HG03520 (cell line): ENCODE results near the gene ANKRD36C.
"Not testable (repeated sequence)": the region's sequence is repeated elsewhere in the genome, so short reads cannot be mapped to it uniquely, and the experiment has no call there.

Experiments used
- ATAC-seq: cut with Tn5 transposase; IDR thresholded peaks from one replicate; pipeline ENCODE4 v1.9.1; 2021; ENCODE audit warnings: mild to moderate bottlenecking, moderate library complexity; ENCODE audit not compliant: unreplicated experiment

ANKRD36C gene

DNA sequence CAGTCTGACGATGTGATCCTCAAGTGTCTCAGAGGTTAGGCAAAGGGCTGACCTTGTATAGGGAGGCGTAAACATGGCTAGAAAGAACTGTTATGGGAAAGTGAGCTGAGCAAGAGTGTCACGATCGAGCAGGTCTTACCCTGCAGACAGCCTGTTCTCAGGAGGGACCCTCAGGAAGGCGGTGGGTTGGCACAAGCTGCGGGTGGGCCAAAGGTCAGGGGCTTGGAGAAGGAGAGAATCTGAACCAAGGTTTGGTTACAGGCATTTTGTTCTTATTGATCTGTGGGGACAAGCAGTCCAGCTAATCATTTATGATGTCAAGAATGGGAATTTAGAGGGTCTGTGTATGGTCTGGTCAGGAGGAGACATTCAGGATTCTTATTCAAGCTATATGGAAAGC, 16.4 kb upstream of the ANKRD36C start:
- not testable (repeated sequence) for ATAC-seq

DNA sequence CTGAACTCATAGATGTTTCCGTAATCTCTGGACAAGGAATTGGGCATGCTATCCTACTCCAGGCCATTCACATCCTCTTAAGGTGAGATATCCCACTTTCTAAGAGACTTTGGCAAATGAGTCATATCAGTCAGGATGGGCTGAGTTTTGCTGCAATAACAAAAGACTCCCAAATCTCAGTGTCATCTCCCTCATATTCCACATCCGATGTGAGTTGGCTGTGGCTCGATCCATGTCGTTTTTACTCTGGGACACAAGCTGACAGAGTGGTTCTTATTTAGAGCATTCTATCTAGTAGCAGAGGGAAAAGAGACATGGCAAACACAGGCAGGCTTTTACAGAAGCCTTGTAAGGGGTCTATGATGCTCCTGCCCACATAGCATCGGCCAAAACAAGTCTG, 14.6 kb upstream of the ANKRD36C start:
- ATAC-seq, result not testable (repeated sequence)

DNA sequence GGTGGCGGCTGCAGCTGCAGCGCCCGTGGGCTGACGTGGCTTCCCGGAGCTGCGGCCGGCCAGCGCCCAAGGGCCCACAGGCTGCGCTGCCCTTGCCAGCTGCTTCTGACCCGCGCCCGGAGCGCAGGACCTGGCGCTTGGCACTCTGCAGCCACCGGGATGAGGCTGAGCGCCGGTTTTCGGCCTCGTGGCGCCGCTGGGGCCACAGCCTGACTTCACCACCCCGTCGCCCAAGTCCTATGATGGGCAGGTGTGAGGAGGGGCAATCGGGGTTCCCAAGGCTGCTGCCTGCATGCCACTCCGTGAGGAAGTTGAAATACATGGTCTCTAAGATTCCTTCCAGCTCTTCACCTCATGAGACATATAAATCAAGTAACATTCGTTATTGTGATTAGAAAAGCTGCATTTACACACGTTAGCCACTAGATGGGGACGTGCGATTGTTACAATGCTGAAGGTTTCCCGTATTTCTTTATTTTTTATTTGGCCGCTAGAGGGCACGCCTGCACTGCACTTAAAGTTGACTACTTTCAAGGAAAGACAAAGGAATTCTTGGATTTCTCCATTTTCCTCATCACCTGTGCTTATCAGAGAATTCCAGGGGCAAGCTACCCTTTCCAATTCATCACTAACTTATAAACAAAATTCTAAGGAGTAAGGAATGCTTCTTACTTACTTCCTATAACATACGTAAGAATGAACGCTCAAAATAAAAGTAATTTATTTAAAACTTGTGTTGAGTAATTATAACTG, 1.1 kb upstream of the ANKRD36C start:
- ATAC-seq, result peak; percentile 39

- peak; percentile 39 for ATAC-seq
These were observed 478 bp upstream of the ANKRD36C start for GRCh38 chr2:95992102-95992501.

DNA sequence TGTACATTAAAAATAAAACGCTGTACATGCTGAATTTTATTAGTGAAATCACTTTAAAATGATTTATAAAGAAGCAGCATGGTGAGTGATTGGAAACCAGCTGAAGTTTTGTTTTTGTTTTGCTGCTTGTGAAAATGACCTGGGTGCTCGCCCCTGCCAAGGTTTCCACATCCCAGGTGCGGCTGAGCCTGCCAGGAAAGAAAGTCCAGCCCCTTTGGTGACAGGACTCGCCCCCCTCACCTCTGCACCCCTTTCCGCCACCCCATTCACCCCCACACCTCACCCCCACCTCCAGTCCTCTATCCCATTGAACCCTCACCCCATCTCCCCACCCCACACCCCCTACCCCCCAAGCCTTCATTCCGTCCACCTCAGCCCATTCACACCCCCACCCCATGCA, 740 bp downstream of the ANKRD36C start:
- not testable (repeated sequence) for ATAC-seq

DNA sequence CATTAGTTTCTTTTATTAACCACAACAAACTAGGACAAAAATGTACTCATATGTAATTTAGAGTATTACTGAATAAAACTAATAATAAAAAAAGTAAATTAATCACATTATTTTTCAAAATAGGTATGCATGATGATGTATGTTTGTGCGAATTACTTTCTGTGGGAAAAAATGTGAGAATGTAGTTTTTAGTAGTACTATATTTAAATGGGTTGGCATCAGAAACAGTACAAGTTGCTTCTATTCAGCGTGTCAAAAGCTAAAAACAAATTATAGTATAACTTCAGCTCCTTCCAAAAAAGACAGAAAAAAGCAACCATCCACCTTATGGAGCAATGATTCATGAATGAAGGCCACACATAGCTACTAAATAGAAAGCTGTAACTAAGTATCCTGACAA, 40.0 kb downstream of the ANKRD36C start:
- ATAC-seq, result not testable (repeated sequence)

GRCh38 chr2:95948039-95948438, 43.6 kb downstream of the ANKRD36C start:
- ATAC-seq, result not testable (repeated sequence)

- ATAC-seq, result not testable (repeated sequence)
These were observed 51.7 kb downstream of the ANKRD36C start for GRCh38 chr2:95939947-95940346.

DNA sequence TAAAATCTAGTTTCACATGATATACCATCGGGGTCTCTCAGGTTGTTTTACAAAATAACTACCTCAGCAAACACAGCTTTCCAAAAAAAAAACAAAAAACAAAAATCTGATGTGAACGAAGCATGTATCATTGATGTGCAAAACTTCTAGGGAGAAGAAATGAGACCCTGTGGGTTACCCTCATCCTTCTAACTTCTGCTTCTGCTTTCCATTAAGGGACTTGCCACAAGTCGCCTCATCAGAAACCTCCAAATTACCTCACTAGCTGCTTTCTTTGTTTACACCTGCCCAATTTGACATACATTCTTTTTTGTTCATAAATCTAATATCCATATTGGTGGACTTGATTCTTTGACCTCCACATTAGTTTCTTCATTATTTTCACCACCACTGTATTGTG, 60.9 kb downstream of the ANKRD36C start:
- ATAC-seq, result not testable (repeated sequence)

DNA sequence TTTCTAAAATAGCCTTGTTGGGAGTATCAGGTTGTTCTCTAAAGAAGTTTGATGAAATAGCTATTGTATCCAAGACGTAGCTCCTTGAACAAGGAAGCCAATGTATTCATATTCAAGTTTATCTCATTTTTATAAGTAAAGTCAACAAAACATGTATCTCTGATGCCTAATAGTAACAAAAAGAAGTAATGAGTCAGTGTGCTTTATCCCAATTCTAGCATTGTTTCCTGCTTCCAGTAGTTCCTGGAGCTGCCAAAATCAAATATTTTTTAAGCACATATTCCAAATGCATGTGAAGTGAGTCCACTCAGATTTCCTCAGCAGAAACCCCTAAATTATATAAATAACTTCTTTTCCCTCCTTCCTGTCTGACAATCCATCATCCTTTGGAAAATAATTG, 74.6 kb downstream of the ANKRD36C start:
- ATAC-seq, result not testable (repeated sequence)

DNA sequence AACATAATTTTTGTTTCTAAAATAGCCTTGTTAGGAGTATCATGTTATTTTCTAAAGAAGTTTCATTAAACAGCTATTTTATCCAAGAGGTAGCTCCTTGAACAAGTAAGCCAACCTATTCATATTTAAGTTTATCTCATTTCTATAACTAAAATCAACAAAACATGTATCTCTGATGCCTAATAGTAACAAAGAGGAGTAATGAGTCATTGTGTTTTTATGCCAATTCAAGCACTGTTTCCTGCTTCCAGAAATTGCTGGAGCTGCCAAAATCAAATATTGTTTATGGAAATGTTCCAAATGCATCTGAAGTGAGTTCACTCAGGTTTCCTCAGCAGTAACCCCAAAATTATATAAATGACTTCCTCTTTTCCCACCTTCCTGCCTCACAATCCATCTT, 76.5 kb downstream of the ANKRD36C start:
- not testable (repeated sequence) for ATAC-seq

DNA sequence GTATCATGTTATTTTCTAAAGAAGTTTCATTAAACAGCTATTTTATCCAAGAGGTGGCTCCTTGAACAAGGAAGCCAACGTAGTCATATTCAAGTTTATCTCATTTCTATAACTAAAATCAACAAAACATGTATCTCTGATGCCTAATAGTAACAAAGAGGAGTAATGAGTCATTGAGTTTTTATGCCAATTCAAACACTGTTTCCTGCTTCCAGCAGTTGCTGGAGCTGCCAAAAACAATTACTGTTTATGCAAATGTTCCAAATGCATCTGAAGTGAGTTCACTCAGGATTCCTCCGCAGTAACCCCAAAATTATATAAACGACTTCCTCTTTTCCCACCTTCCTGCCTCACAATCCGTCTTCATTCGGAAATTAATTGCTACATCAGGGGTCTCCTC, 80.2 kb downstream of the ANKRD36C start:
- not testable (repeated sequence) for ATAC-seq

DNA sequence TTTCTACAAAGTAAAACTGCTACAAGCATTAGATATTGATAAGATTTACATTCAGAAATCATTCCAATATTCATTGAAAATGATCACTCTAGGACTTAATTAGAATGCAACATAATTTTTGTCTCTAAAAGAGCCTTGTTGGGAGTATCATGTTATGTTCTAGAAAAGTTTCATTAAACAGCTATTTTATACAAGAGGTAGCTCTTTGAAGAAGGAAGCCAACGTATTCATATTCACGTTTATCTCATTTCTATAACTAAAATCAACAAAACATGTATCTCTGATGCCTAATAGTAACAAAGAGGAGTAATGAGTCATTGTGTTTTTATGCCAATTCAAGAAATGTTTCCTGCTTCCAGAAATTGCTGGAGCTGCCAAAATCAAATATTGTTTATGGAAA, 97.2 kb downstream of the ANKRD36C start:
- not testable (repeated sequence) for ATAC-seq

DNA sequence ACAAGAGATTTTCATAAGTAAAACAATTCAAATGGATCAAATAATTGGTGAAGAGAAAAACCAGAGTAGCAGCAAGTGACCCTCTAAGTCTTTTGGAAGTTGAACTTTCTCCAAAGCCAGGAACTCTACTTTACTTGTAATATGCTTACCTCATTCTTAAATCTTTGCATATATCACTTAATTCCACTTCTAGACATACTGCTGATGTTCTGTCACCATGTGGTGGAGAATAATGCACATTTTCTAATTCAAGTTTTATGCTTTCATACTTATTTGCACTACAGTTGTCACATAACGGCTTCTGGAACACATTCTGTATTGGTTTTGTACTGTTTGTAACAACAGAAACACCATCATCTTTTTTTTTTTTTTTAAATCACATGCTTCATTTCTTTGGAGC, 123.7 kb downstream of the ANKRD36C start:
- ATAC-seq, result not testable (repeated sequence)

GRCh38 chr2:95867047-95867677, 124.5 kb downstream of the ANKRD36C start:
- not testable (repeated sequence) for ATAC-seq

- ATAC-seq, result not testable (repeated sequence)
These were observed 129.5 kb downstream of the ANKRD36C start for GRCh38 chr2:95862121-95862520.

GRCh38 chr2:95836151-95836550, 155.5 kb downstream of the ANKRD36C start:
- ATAC-seq, result no peak

GRCh38 chr2:95834077-95835013, 157.3 kb downstream of the ANKRD36C start:
- ATAC-seq, result not testable (repeated sequence)

- ATAC-seq, result not testable (repeated sequence)
These were observed 167.4 kb downstream of the ANKRD36C start for GRCh38 chr2:95824218-95824617.

DNA sequence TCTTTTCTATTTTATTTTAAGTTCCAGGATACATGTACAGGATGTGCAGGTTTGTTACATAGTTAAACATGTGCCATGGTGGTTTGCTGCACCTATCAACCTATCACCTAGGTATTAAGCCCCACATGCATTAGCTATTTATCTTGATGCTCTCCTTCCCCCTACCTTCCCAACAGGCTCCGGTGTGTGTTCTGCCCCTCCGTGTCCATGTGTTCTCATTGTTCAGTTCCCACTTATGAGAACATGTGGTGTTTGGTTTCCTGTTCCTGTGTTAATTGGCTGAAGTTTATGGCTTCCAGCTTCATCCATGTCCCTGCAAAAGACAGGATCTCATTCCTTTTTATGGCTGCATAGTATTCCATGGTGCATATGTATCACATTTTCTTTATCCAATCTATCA, 174.1 kb downstream of the ANKRD36C start:
- ATAC-seq, result not testable (repeated sequence)

DNA sequence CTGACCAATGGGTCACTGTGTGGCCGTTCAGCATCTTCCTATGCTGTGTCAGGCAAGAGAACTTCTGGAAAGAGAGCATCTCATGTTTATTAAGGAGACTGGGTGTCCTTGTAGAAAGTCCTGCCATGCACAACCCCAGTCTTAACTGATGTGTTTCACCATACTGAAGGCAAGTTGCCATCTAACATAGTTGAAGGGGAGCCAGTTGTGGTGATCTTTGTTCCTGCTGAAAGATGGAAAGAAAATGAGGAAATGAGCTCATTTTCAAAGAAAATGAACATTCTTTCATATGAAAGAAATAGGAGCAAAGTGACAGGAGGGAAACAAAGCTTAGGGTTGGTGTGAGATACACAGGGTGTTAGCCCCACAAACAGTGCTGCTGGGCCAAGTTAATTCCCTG, 178.3 kb downstream of the ANKRD36C start:
- ATAC-seq, result not testable (repeated sequence)
